Ovary (tissue), 3 donors: ENCODE data around the gene METRNL.

Source experiments
- CTCF ChIP-seq, 3 donors: fragments of 450-650 bp in 2 of 3; fragments of 200-600 bp in 1 of 3; IDR thresholded peaks; one replicate each; pipeline versions ENCODE4 v1.5.1 to v1.8.0; 2016 to 2022; ENCODE audit warnings: antibody characterized with exemption in 3 of 3, mild to moderate bottlenecking in 1 of 3
- EP300 ChIP-seq: sonication (generic); formaldehyde crosslinking; IDR thresholded peaks from one replicate; pipeline ENCODE4 v1.6.1; 2017; ENCODE audit warnings: antibody characterized with exemption
- POLR2A ChIP-seq: fragments of 450-650 bp; IDR thresholded peaks from one replicate; pipeline ENCODE4 v1.6.1; 2017; ENCODE audit warnings: antibody characterized with exemption, mild to moderate bottlenecking, moderate library complexity
- donor health status: DM: no; HTN: no; CAD: no.

- TF ChIP-seq POLR2A (no peak), CTCF (IDR thresholded peaks at IDR 0.05) (no peak), EP300 (no peak)
These were observed 52.1 kb downstream of the METRNL start for GRCh38 chr17:83131401-83132011.
